Ishikawa (cell line): ENCODE results near the gene NTRK3.

Experiments used
- CEBPB ChIP-seq: IDR thresholded peaks from 2 replicates; pipeline ENCODE4 v1.6.1; 2012
- CREB1 ChIP-seq: IDR thresholded peaks from 2 replicates; pipeline ENCODE4 v1.6.1; 2012; ENCODE audit warnings: low read depth
- EGR1 ChIP-seq: IDR thresholded peaks from 2 replicates; pipeline ENCODE4 v1.6.1; 2012
- EP300 ChIP-seq: IDR thresholded peaks from 2 replicates; pipeline ENCODE4 v1.6.1; 2012; ENCODE audit warnings: borderline replicate concordance
- FOXM1 ChIP-seq: IDR thresholded peaks from 2 replicates; pipeline ENCODE4 v1.6.1; 2012; ENCODE audit warnings: low read depth, borderline replicate concordance
- MAX ChIP-seq: IDR thresholded peaks from 2 replicates; pipeline ENCODE4 v1.6.1; 2012
- NFIC ChIP-seq: IDR thresholded peaks from 2 replicates; pipeline ENCODE4 v1.6.1; 2012
- RAD21 ChIP-seq: IDR thresholded peaks from 2 replicates; pipeline ENCODE4 v1.6.1; 2012; ENCODE audit warnings: low read depth
- REST ChIP-seq: IDR thresholded peaks from 2 replicates; pipeline ENCODE4 v1.6.1; 2012; ENCODE audit warnings: low read depth, mild to moderate bottlenecking
- TAF1 ChIP-seq: IDR thresholded peaks from 2 replicates; pipeline ENCODE4 v1.6.1; 2012; ENCODE audit warnings: low read depth, mild to moderate bottlenecking
- TCF12 ChIP-seq: IDR thresholded peaks from 2 replicates; pipeline ENCODE4 v1.6.1; 2012; ENCODE audit warnings: low read depth
- TEAD4 ChIP-seq: IDR thresholded peaks from 2 replicates; pipeline ENCODE4 v1.6.1; 2012
- USF1 ChIP-seq: IDR thresholded peaks from 2 replicates; pipeline ENCODE4 v1.6.1; 2012
- YY1 ChIP-seq: IDR thresholded peaks from 2 replicates; pipeline ENCODE4 v1.6.1; 2012; ENCODE audit warnings: low read depth
- ZBTB7A ChIP-seq: IDR thresholded peaks from 2 replicates; pipeline ENCODE4 v1.6.1; 2012; ENCODE audit warnings: low read depth

Gene NTRK3

GRCh38 chr15:87848012-87848411, 408.5 kb downstream of the NTRK3 start:
- TF ChIP-seq TEAD4 (no peak), NFIC (no peak), USF1 (no peak), YY1 (no peak), EGR1 (no peak), ZBTB7A (no peak), RAD21 (no peak), TAF1 (no peak), EP300 (no peak)

GRCh38 chr15:87846746-87847145, 409.8 kb downstream of the NTRK3 start:
- TF ChIP-seq ZBTB7A (no peak), CREB1 (no peak), TEAD4 (no peak), EGR1 (no peak), EP300 (no peak), MAX (no peak), YY1 (no peak), NFIC (no peak), FOXM1 (no peak), TAF1 (no peak), RAD21 (no peak), TCF12 (no peak), REST (no peak), CEBPB (no peak)

GRCh38 chr15:87843312-87843711, 413.2 kb downstream of the NTRK3 start:
- TF ChIP-seq YY1, result no peak
- TF ChIP-seq FOXM1, result no peak
- TF ChIP-seq MAX, result no peak
- TF ChIP-seq TCF12, result no peak
- no peak for TF ChIP-seq TEAD4
- no peak for TF ChIP-seq EGR1
- TF ChIP-seq RAD21, result no peak
- TF ChIP-seq REST, result no peak
- TF ChIP-seq ZBTB7A, result no peak
- no peak for TF ChIP-seq CREB1

- no peak for TF ChIP-seq MAX
- TF ChIP-seq FOXM1, result no peak
- no peak for TF ChIP-seq USF1
- TF ChIP-seq CEBPB, result no peak
- no peak for TF ChIP-seq TCF12
- TF ChIP-seq TAF1, result no peak
- TF ChIP-seq RAD21, result no peak
- no peak for TF ChIP-seq EP300
- no peak for TF ChIP-seq REST
Measured at GRCh38 chr15:87841426-87841998, 415.0 kb downstream of the NTRK3 start.
